ENCODE measurements around the gene MTRFR. TPM values are rescaled to one million over a fixed set of nuclear protein-coding genes. Genes with fewer than 3 reads are reported as not detected.
"Not testable (repeated sequence)": the region's sequence is repeated elsewhere in the genome, so short reads cannot be mapped to it uniquely, and the experiment has no call there.

The MTRFR gene
- total and polyA plus RNA-seq, 2 donors = 11.8 to 16.4 TPM

- no peak overlapping the region for H3K27ac ChIP-seq (ENCODE audit: low read depth)
- no peak for DNase-seq (ENCODE audit: extremely low spot score)
- H3K4me1 ChIP-seq (ENCODE audit: insufficient read depth) = peaks cover 1% of the 10 kb centered on the region
- no peaks in the 10 kb centered on the region for H3K36me3 ChIP-seq (ENCODE audit: insufficient read depth)
- 61% methylated on average over 6 of the region's 6 CpGs for WGBS
- no peak overlapping the region for H3K4me3 ChIP-seq (ENCODE audit: low read depth, low read length)
These were observed 4.6 kb downstream of the MTRFR start for GRCh38 chr12:123237646-123238329.

- H3K36me3 ChIP-seq (ENCODE audit: insufficient read depth) = no peaks in the 10 kb centered on the region
- 55% methylated on average over 2 of the region's 2 CpGs for WGBS
- no peak for DNase-seq (ENCODE audit: extremely low spot score)
- no peak overlapping the region for H3K27ac ChIP-seq (ENCODE audit: low read depth)
- peaks cover 1% of the 10 kb centered on the region for H3K4me1 ChIP-seq (ENCODE audit: insufficient read depth)
- no peak overlapping the region for H3K4me3 ChIP-seq (ENCODE audit: low read depth, low read length)
These were observed 5.1 kb downstream of the MTRFR start for GRCh38 chr12:123238330-123238682.

GRCh38 chr12:123238961-123239360, 5.7 kb downstream of the MTRFR start:
- no peak for DNase-seq (ENCODE audit: extremely low spot score)
- no peaks in the 10 kb centered on the region for H3K36me3 ChIP-seq (ENCODE audit: insufficient read depth)
- H3K4me3 ChIP-seq (ENCODE audit: low read depth, low read length) = no peak overlapping the region
- H3K4me1 ChIP-seq (ENCODE audit: insufficient read depth) = peaks cover 1% of the 10 kb centered on the region
- H3K27ac ChIP-seq (ENCODE audit: low read depth) = no peak overlapping the region
- WGBS = 86% methylated on average over 6 of the region's 6 CpGs

GRCh38 chr12:123242116-123242904, 9.1 kb downstream of the MTRFR start:
- no peak overlapping the region for H3K4me3 ChIP-seq (ENCODE audit: low read depth, low read length)
- H3K27ac ChIP-seq (ENCODE audit: low read depth) = no peak overlapping the region
- DNase-seq (ENCODE audit: extremely low spot score) = no peak
- WGBS = 49% methylated on average over 11 of the region's 11 CpGs
- no peaks in the 10 kb centered on the region for H3K36me3 ChIP-seq (ENCODE audit: insufficient read depth)
- H3K4me1 ChIP-seq (ENCODE audit: insufficient read depth) = no peaks in the 10 kb centered on the region

- no peaks in the 10 kb centered on the region for H3K36me3 ChIP-seq (ENCODE audit: insufficient read depth)
- DNase-seq (ENCODE audit: extremely low spot score) = no peak
- no peak overlapping the region for H3K27ac ChIP-seq (ENCODE audit: low read depth)
- no peaks in the 10 kb centered on the region for H3K4me1 ChIP-seq (ENCODE audit: insufficient read depth)
- H3K4me3 ChIP-seq (ENCODE audit: low read depth, low read length) = no peak overlapping the region
- 87% methylated on average over 7 of the region's 7 CpGs for WGBS
These were observed 10.5 kb downstream of the MTRFR start for GRCh38 chr12:123243671-123244262.

GRCh38 chr12:123245678-123246077, 12.4 kb downstream of the MTRFR start:
- Histone ChIP-seq H3K4me1 (ENCODE audit: insufficient read depth) (no peaks in the 10 kb centered on the region), H3K27ac (ENCODE audit: low read depth) (no peak overlapping the region), H3K36me3 (ENCODE audit: insufficient read depth) (no peaks in the 10 kb centered on the region), H3K4me3 (ENCODE audit: low read depth, low read length) (no peak overlapping the region)
- DNase-seq (ENCODE audit: extremely low spot score) = no peak
- WGBS = 92% methylated on average over 3 of the region's 3 CpGs

- H3K4me1 ChIP-seq (ENCODE audit: insufficient read depth); H3K36me3 ChIP-seq (ENCODE audit: insufficient read depth); H3K27ac ChIP-seq (ENCODE audit: low read depth); H3K4me3 ChIP-seq (ENCODE audit: low read depth, low read length); DNase-seq (ENCODE audit: extremely low spot score): not testable (repeated sequence)
- WGBS = over 99% methylated on average over 2 of the region's 2 CpGs
These were observed 14.9 kb downstream of the MTRFR start for GRCh38 chr12:123248129-123248528.

- not testable (repeated sequence) for H3K27ac ChIP-seq (ENCODE audit: low read depth); H3K4me1 ChIP-seq (ENCODE audit: insufficient read depth); DNase-seq (ENCODE audit: extremely low spot score); H3K36me3 ChIP-seq (ENCODE audit: insufficient read depth); H3K4me3 ChIP-seq (ENCODE audit: low read depth, low read length)
- WGBS = 98% methylated on average over 26 of the region's 26 CpGs
These were observed 15.9 kb downstream of the MTRFR start for GRCh38 chr12:123248996-123249741.

GRCh38 chr12:123250471-123251383, 17.5 kb downstream of the MTRFR start:
- DNase-seq (ENCODE audit: extremely low spot score) = no peak
- peak overlapping the region; percentile 71 for H3K27ac ChIP-seq (ENCODE audit: low read depth)
- H3K4me1 ChIP-seq (ENCODE audit: insufficient read depth) = no peaks in the 10 kb centered on the region
- 85% methylated on average over 13 of the region's 13 CpGs for WGBS
- H3K4me3 ChIP-seq (ENCODE audit: low read depth, low read length) = no peak overlapping the region
- H3K36me3 ChIP-seq (ENCODE audit: insufficient read depth) = peaks cover 3% of the 10 kb centered on the region

GRCh38 chr12:123251403-123252076, 18.3 kb downstream of the MTRFR start:
- Histone ChIP-seq H3K4me3 (ENCODE audit: low read depth, low read length) (no peak overlapping the region), H3K27ac (ENCODE audit: low read depth) (peak overlapping the region; percentile 71), H3K36me3 (ENCODE audit: insufficient read depth) (peaks cover 3% of the 10 kb centered on the region), H3K4me1 (ENCODE audit: insufficient read depth) (no peaks in the 10 kb centered on the region)
- WGBS = 90% methylated on average over 8 of the region's 8 CpGs
- DNase-seq (ENCODE audit: extremely low spot score) = no peak

- H3K4me1 ChIP-seq (ENCODE audit: insufficient read depth); H3K36me3 ChIP-seq (ENCODE audit: insufficient read depth); DNase-seq (ENCODE audit: extremely low spot score); H3K4me3 ChIP-seq (ENCODE audit: low read depth, low read length); H3K27ac ChIP-seq (ENCODE audit: low read depth): not testable (repeated sequence)
- WGBS = 76% methylated on average over 9 of the region's 9 CpGs
These were observed 19.1 kb downstream of the MTRFR start for GRCh38 chr12:123252365-123252764.

GRCh38 chr12:123253641-123254459, 20.6 kb downstream of the MTRFR start:
- no peak overlapping the region for H3K4me3 ChIP-seq (ENCODE audit: low read depth, low read length)
- no peak overlapping the region for H3K27ac ChIP-seq (ENCODE audit: low read depth)
- H3K4me1 ChIP-seq (ENCODE audit: insufficient read depth) = no peaks in the 10 kb centered on the region
- 77% methylated on average over 24 of the region's 24 CpGs for WGBS
- peaks cover 6% of the 10 kb centered on the region for H3K36me3 ChIP-seq (ENCODE audit: insufficient read depth)
- no peak for DNase-seq (ENCODE audit: extremely low spot score)
